HepG2 (cell line): ENCODE results near the gene GPR31. TPM values are rescaled to one million over a fixed set of nuclear protein-coding genes. Genes with fewer than 3 reads are reported as not detected.

Source experiments
- AHR ChIP-seq: IDR thresholded peaks from 2 replicates; pipeline ENCODE4 v1.6.1; 2018; ENCODE audit warnings: missing genetic modification reagents, missing compliant biosample characterization
- ATAD3A ChIP-seq: sonication (generic); formaldehyde crosslinking; IDR thresholded peaks from 2 replicates; pipeline ENCODE4 v1.4.0; 2020; ENCODE audit warnings: missing genetic modification reagents
- CCDC6 ChIP-seq: sonication (generic); formaldehyde crosslinking; IDR thresholded peaks from 2 replicates; pipeline ENCODE4 v1.8.1; 2022; ENCODE audit warnings: mild to moderate bottlenecking, missing genetic modification reagents, moderate library complexity
- FOSL1 ChIP-seq: sonication (generic); formaldehyde crosslinking; IDR thresholded peaks from 2 replicates; pipeline ENCODE4 v1.9.0; 2021; ENCODE audit warnings: missing genetic modification reagents, borderline replicate concordance
- GTF3A ChIP-seq: sonication (generic); formaldehyde crosslinking; conservative IDR thresholded peaks from 2 replicates; pipeline ENCODE4 v1.4.0; 2020; ENCODE audit warnings: mild to moderate bottlenecking, missing genetic modification reagents
- MAFG ChIP-seq: sonication (generic); formaldehyde crosslinking; IDR thresholded peaks from 2 replicates; pipeline ENCODE4 v1.5.1; 2020; ENCODE audit warnings: mild to moderate bottlenecking, missing genetic modification reagents
- RFX3 ChIP-seq: IDR thresholded peaks from 2 replicates; pipeline ENCODE4 v1.6.1; 2016; ENCODE audit warnings: missing biosample characterization, missing genetic modification reagents
- SAFB2 ChIP-seq: sonication (generic); formaldehyde crosslinking; IDR thresholded peaks from 2 replicates; pipeline ENCODE4 v1.5.1; 2020; ENCODE audit warnings: missing genetic modification reagents, low read depth, mild to moderate bottlenecking, borderline replicate concordance
- STAG1 ChIP-seq: sonication (generic); formaldehyde crosslinking; IDR thresholded peaks from 2 replicates; pipeline ENCODE4 v1.4.0; 2020; ENCODE audit warnings: missing genetic modification reagents
- ZBTB38 ChIP-seq: sonication (generic); formaldehyde crosslinking; IDR thresholded peaks from 2 replicates; pipeline ENCODE4 v1.5.1; 2020; ENCODE audit warnings: mild to moderate bottlenecking, missing genetic modification reagents
- ZMYM4 ChIP-seq: sonication (generic); formaldehyde crosslinking; IDR thresholded peaks from 2 replicates; pipeline ENCODE4 v1.8.1; 2023; ENCODE audit warnings: mild to moderate bottlenecking, missing genetic modification reagents
- ZNF10 ChIP-seq: sonication (generic); formaldehyde crosslinking; IDR thresholded peaks from 2 replicates; pipeline ENCODE4 v1.4.0; 2020; ENCODE audit warnings: mild to moderate bottlenecking, low read depth, missing genetic modification reagents, borderline replicate concordance
- ZNF225 ChIP-seq: sonication (generic); formaldehyde crosslinking; IDR thresholded peaks from 2 replicates; pipeline ENCODE4 v1.4.0; 2020; ENCODE audit warnings: mild to moderate bottlenecking, missing genetic modification reagents
- ZNF282 ChIP-seq: fragments of 450-650 bp; IDR thresholded peaks from 2 replicates; pipeline ENCODE4 v1.6.1; 2018; ENCODE audit not compliant: partially characterized antibody
- ZNF292 ChIP-seq: sonication (generic); formaldehyde crosslinking; IDR thresholded peaks from 2 replicates; pipeline ENCODE4 v1.8.1; 2022; ENCODE audit warnings: mild to moderate bottlenecking, low read depth, missing genetic modification reagents, borderline replicate concordance
- ZNF326 ChIP-seq: sonication (generic); formaldehyde crosslinking; IDR thresholded peaks from 2 replicates; pipeline ENCODE4 v1.4.0; 2020; ENCODE audit warnings: missing genetic modification reagents, borderline replicate concordance
- ZNF501 ChIP-seq: sonication (generic); formaldehyde crosslinking; IDR thresholded peaks from 2 replicates; pipeline ENCODE4 v1.5.1; 2020; ENCODE audit warnings: mild to moderate bottlenecking, moderate library complexity, missing genetic modification reagents
- ZNF672 ChIP-seq: sonication (generic); formaldehyde crosslinking; IDR thresholded peaks from 2 replicates; pipeline ENCODE4 v1.8.1; 2022; ENCODE audit warnings: missing genetic modification reagents
- polyA plus RNA-seq, 8 experiments: library from polyadenylated mRNA; depleted of rRNA in 3 of 8; stranded (reverse) in 7 of 8; unstranded in 1 of 8; fragments of >200 nt; fragmentation: Illumina TruSeq in 4 of 8; extraction: Trizol in 4 of 8; gene quantifications; 2 replicates each; pipeline versions ENCODE4 v1.2.1 to v1.2.3, GENCODE V29; 2011 to 2016; ENCODE audit warnings: low read depth in 4 of 8, missing spikeins in 1 of 8, mixed read lengths in 1 of 8; ENCODE audit not compliant: insufficient read depth in 1 of 8
- total RNA-seq, 5 experiments: library from RNA; depleted of rRNA; stranded (reverse); fragments of >200 nt; fragmentation: Illumina TruSeq; extraction: Trizol; gene quantifications; 2 replicates each; pipeline ENCODE4 v1.2.3, GENCODE V29; 2016; ENCODE audit warnings: low read depth in 1 of 5
- TF ChIP-seq, protein P1 (sequence below): sonication (generic); formaldehyde crosslinking; IDR thresholded peaks from 2 replicates; pipeline ENCODE4 v1.9.0; 2022; ENCODE audit warnings: missing genetic modification reagents, mild to moderate bottlenecking, borderline replicate concordance
- TF ChIP-seq, protein P2 (sequence below): sonication (generic); formaldehyde crosslinking; IDR thresholded peaks from 2 replicates; pipeline ENCODE4 v1.4.0; 2020; ENCODE audit warnings: mild to moderate bottlenecking, low read depth, missing genetic modification reagents
- TF ChIP-seq, protein P3 (sequence below): IDR thresholded peaks from 2 replicates; pipeline ENCODE4 v1.4.0; 2020; ENCODE audit warnings: mild to moderate bottlenecking, missing genetic modification reagents
- TF ChIP-seq, protein P4 (sequence below): sonication (generic); formaldehyde crosslinking; IDR thresholded peaks from 2 replicates; pipeline ENCODE4 v1.8.0; 2022; ENCODE audit warnings: mild to moderate bottlenecking, missing genetic modification reagents, moderate library complexity

Gene GPR31
- total and polyA plus RNA-seq, 2 of the 13 experiments (the other 11 are each of a cell fraction or from before 2014, with no cell fraction given), result not detected

DNA sequence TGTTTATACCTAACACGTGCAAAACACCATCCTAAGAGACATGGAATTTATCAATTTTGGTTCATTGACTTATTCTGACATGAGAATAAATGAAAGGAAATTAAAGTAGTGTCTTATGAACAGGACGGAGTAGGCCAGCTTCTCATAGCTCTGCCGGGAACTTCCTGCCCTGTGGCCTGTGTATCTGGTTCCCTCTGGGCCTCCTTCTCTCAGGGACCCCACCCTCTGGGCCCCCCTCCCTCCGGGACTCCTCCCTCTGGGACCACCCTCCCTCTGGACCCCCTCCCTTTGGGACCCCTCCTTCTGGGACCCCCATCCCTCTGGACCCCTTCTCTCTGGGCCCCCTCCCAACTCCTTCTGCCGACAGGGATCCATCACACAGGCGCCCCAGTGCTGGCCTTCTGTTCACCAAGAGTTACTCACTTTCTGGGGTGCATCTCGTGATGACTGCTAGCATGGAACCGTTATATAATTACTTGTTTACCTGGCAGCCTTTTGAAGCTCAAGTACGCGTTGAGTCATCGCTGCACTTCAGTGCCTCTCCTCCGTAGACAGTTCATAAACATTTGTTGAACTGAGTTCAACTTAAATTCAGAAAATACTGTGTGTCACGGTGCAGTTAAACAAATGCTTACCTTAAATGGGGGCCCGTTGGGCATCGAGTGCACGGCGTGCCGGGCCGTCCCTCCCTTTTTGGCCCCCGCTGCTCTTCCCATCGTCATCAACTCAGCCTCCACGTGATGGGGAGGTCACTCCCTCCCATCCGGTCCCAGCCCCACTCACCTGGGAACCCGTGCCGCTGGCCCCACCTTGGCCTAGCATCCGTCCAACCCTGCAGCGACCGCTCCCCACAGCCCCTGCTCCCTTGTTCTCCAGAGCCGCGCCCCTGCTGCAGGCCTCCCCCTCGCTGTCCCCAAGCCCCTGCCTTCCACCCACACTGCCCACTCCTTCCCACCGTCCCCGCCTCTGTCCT is 26.8 kb downstream of the GPR31 start (continued):
- TF ChIP-seq, protein P1, sequence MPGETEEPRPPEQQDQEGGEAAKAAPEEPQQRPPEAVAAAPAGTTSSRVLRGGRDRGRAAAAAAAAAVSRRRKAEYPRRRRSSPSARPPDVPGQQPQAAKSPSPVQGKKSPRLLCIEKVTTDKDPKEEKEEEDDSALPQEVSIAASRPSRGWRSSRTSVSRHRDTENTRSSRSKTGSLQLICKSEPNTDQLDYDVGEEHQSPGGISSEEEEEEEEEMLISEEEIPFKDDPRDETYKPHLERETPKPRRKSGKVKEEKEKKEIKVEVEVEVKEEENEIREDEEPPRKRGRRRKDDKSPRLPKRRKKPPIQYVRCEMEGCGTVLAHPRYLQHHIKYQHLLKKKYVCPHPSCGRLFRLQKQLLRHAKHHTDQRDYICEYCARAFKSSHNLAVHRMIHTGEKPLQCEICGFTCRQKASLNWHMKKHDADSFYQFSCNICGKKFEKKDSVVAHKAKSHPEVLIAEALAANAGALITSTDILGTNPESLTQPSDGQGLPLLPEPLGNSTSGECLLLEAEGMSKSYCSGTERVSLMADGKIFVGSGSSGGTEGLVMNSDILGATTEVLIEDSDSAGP (CRISPR knock-in tag), result peak; percentile 60; the same call in 1 of the 2 replicates
- TF ChIP-seq ZNF282 (no peak), ZNF501 (no peak; the same call in none of the 2 replicates), STAG1 (CRISPR knock-in tag) (no peak; the same call in 1 of the 2 replicates), RFX3 (CRISPR knock-in tag) (peak; percentile 23; the same call in 1 of the 2 replicates), ZNF672 (CRISPR knock-in tag) (no peak), ZNF225 (CRISPR knock-in tag) (no peak), ZNF292 (no peak), ZNF10 (CRISPR knock-in tag) (no peak), SAFB2 (no peak; the same call in 1 of the 2 replicates), AHR (0 out of 2 replicates have a peak, but pooled peaks have one; percentile 49), MAFG (no peak), GTF3A (CRISPR knock-in tag) (no peak), CCDC6 (CRISPR knock-in tag) (peak; percentile 85), FOSL1 (CRISPR knock-in tag) (peak; percentile 90), ZNF326 (CRISPR knock-in tag) (no peak), ATAD3A (CRISPR knock-in tag) (no peak), ZMYM4 (peak; percentile 43; the same call in 1 of the 2 replicates), ZBTB38 (CRISPR knock-in tag) (peak; percentile 98)
- TF ChIP-seq, protein P2, sequence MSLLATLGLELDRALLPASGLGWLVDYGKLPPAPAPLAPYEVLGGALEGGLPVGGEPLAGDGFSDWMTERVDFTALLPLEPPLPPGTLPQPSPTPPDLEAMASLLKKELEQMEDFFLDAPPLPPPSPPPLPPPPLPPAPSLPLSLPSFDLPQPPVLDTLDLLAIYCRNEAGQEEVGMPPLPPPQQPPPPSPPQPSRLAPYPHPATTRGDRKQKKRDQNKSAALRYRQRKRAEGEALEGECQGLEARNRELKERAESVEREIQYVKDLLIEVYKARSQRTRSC (CRISPR knock-in tag), result no peak
- TF ChIP-seq, protein P3, sequence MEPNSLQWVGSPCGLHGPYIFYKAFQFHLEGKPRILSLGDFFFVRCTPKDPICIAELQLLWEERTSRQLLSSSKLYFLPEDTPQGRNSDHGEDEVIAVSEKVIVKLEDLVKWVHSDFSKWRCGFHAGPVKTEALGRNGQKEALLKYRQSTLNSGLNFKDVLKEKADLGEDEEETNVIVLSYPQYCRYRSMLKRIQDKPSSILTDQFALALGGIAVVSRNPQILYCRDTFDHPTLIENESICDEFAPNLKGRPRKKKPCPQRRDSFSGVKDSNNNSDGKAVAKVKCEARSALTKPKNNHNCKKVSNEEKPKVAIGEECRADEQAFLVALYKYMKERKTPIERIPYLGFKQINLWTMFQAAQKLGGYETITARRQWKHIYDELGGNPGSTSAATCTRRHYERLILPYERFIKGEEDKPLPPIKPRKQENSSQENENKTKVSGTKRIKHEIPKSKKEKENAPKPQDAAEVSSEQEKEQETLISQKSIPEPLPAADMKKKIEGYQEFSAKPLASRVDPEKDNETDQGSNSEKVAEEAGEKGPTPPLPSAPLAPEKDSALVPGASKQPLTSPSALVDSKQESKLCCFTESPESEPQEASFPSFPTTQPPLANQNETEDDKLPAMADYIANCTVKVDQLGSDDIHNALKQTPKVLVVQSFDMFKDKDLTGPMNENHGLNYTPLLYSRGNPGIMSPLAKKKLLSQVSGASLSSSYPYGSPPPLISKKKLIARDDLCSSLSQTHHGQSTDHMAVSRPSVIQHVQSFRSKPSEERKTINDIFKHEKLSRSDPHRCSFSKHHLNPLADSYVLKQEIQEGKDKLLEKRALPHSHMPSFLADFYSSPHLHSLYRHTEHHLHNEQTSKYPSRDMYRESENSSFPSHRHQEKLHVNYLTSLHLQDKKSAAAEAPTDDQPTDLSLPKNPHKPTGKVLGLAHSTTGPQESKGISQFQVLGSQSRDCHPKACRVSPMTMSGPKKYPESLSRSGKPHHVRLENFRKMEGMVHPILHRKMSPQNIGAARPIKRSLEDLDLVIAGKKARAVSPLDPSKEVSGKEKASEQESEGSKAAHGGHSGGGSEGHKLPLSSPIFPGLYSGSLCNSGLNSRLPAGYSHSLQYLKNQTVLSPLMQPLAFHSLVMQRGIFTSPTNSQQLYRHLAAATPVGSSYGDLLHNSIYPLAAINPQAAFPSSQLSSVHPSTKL (CRISPR knock-in tag), result peak; percentile 97
- TF ChIP-seq, protein P4, sequence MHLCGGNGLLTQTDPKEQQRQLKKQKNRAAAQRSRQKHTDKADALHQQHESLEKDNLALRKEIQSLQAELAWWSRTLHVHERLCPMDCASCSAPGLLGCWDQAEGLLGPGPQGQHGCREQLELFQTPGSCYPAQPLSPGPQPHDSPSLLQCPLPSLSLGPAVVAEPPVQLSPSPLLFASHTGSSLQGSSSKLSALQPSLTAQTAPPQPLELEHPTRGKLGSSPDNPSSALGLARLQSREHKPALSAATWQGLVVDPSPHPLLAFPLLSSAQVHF (CRISPR knock-in tag), result no peak
